ENCODE results near the gene MTFMT. TPM values are rescaled to one million over a fixed set of nuclear protein-coding genes. Genes with fewer than 3 reads are reported as not detected.

MTFMT gene
- total and polyA plus RNA-seq, 4 donors, result 6.8 to 14.7 (median 8.4) TPM

DNA sequence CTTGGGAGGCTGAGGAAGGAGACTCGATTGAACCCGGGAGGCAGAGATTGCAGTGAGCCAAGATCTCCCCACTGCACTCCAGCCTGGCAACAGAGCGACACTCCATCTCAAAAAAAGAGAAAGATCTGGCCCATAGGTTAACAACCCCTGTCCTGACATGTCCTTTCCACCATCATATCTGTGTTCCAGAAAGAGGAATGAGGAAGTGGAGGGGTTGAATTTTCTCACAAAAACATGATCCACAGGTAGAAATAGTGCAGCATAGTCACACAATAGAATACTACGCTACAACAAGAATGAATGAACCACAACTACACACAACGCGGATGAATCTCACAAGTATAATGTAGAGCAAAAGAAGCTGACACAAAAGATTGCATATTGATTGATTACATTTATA is 11.0 kb upstream of the MTFMT start:
- H3K4me1 ChIP-seq (ENCODE audit: control insufficient read depth in 4 of 4, insufficient read depth in 4 of 4, low read length in 3 of 4), result peaks cover 3 to 17% (median 14%) of the 10 kb centered on the region in 4 donors
- no peak for DNase-seq (ENCODE audit: low spot score)
- WGBS, result 90% methylated on average over 6 of the region's 6 CpGs

DNA sequence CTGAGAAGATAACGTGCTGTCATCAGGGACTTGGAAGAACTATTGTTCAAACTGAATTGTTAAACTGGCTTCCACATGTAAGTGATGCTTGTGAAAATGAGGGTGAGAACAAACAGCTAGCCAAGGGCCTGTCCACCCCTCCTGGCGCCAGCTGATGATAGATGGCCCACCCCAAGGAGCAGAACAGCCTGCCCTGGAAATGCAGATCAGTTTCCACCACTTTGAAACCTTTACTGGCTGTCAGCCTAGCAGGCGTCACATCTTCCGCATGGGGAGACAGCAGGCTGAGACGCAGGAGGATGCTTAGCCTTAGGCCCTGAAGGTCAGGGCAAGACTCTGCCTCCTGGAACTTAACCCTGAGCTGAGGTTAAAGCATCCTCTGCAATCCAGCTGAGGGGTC is 9.4 kb upstream of the MTFMT start:
- H3K9me3 ChIP-seq (ENCODE audit: control insufficient read depth in 4 of 4, low read length in 3 of 4), result no peaks in the 10 kb centered on the region
- no peaks in the 10 kb centered on the region for H3K27me3 ChIP-seq (ENCODE audit: control insufficient read depth in 4 of 4, insufficient read depth in 4 of 4, low read length in 3 of 4)
- no peak for TF ChIP-seq HNF4G (IDR thresholded peaks at IDR 0.05)
- TF ChIP-seq, protein P1, sequence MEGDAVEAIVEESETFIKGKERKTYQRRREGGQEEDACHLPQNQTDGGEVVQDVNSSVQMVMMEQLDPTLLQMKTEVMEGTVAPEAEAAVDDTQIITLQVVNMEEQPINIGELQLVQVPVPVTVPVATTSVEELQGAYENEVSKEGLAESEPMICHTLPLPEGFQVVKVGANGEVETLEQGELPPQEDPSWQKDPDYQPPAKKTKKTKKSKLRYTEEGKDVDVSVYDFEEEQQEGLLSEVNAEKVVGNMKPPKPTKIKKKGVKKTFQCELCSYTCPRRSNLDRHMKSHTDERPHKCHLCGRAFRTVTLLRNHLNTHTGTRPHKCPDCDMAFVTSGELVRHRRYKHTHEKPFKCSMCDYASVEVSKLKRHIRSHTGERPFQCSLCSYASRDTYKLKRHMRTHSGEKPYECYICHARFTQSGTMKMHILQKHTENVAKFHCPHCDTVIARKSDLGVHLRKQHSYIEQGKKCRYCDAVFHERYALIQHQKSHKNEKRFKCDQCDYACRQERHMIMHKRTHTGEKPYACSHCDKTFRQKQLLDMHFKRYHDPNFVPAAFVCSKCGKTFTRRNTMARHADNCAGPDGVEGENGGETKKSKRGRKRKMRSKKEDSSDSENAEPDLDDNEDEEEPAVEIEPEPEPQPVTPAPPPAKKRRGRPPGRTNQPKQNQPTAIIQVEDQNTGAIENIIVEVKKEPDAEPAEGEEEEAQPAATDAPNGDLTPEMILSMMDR (IDR thresholded peaks at IDR 0.05; ENCODE audit: low read depth, low read length, missing input control), result no peak
- TF ChIP-seq RXRA (IDR thresholded peaks at IDR 0.05), result no peak
- TF ChIP-seq FOXA2 (IDR thresholded peaks at IDR 0.05), result no peak
- TF ChIP-seq HNF4A (conservative IDR thresholded peaks at IDR 0.05), result no peak
- no peak for TF ChIP-seq NR2F2 (IDR thresholded peaks at IDR 0.05)
- no peak for TF ChIP-seq JUND (IDR thresholded peaks at IDR 0.05)
- TF ChIP-seq, protein P2, sequence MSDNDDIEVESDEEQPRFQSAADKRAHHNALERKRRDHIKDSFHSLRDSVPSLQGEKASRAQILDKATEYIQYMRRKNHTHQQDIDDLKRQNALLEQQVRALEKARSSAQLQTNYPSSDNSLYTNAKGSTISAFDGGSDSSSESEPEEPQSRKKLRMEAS (IDR thresholded peaks at IDR 0.05), result no peak
- H3K4me1 ChIP-seq (ENCODE audit: control insufficient read depth in 4 of 4, insufficient read depth in 4 of 4, low read length in 3 of 4), result peaks cover 0 to 5% (median 2%) of the 10 kb centered on the region in 4 donors
- H3K4me3 ChIP-seq (ENCODE audit: low read depth in 1 of 3, low read length in 3 of 3), result no peak overlapping the region
- no peak overlapping the region for H3K9ac ChIP-seq (ENCODE audit: low read depth in 1 of 2, low read length in 2 of 2)
- DNase-seq (ENCODE audit: low spot score), result no peak
- no peak overlapping the region for H3K27ac ChIP-seq (ENCODE audit: low read depth in 1 of 2, low read length in 2 of 2)
- H3K36me3 ChIP-seq (ENCODE audit: control insufficient read depth in 4 of 4, insufficient read depth in 3 of 4, low read depth in 1 of 4, low read length in 3 of 4), result no peaks in the 10 kb centered on the region
- WGBS, result 82% methylated on average over 5 of the region's 5 CpGs

More for the DNA sequence above, 11.0 kb upstream of the MTFMT start:
- H3K27ac ChIP-seq (ENCODE audit: low read depth in 1 of 2, low read length in 2 of 2), result no peak overlapping the region
- no peak overlapping the region for H3K9ac ChIP-seq (ENCODE audit: low read depth in 1 of 2, low read length in 2 of 2)
- no peaks in the 10 kb centered on the region for H3K27me3 ChIP-seq (ENCODE audit: control insufficient read depth in 4 of 4, insufficient read depth in 4 of 4, low read length in 3 of 4)
- no peaks in the 10 kb centered on the region for H3K36me3 ChIP-seq (ENCODE audit: control insufficient read depth in 4 of 4, insufficient read depth in 3 of 4, low read depth in 1 of 4, low read length in 3 of 4)
- H3K4me3 ChIP-seq (ENCODE audit: low read depth in 1 of 3, low read length in 3 of 3), result no peak overlapping the region
- H3K9me3 ChIP-seq (ENCODE audit: control insufficient read depth in 4 of 4, low read length in 3 of 4), result no peaks in the 10 kb centered on the region
- no peak for TF ChIP-seq EGR1 (IDR thresholded peaks at IDR 0.05; ENCODE audit: low read depth in 2 of 2)
- TF ChIP-seq FOXA1 (IDR thresholded peaks at IDR 0.05), result no peak
- no peak for TF ChIP-seq NR2F2 (IDR thresholded peaks at IDR 0.05)
- TF ChIP-seq SP1 (IDR thresholded peaks at IDR 0.05), result no peak
- TF ChIP-seq JUND (IDR thresholded peaks at IDR 0.05), result no peak
- TF ChIP-seq, protein P1 (IDR thresholded peaks at IDR 0.05; ENCODE audit: low read depth, low read length, missing input control), result no peak
- no peak for TF ChIP-seq HNF4A (conservative IDR thresholded peaks at IDR 0.05)
- TF ChIP-seq HNF4G (IDR thresholded peaks at IDR 0.05), result no peak
- TF ChIP-seq, protein P3, sequence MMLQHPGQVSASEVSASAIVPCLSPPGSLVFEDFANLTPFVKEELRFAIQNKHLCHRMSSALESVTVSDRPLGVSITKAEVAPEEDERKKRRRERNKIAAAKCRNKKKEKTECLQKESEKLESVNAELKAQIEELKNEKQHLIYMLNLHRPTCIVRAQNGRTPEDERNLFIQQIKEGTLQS (IDR thresholded peaks at IDR 0.05), result no peak
- TF ChIP-seq RAD21 (IDR thresholded peaks at IDR 0.05), result no peak
- no peak for TF ChIP-seq YY1 (IDR thresholded peaks at IDR 0.05)
- TF ChIP-seq, protein P4, sequence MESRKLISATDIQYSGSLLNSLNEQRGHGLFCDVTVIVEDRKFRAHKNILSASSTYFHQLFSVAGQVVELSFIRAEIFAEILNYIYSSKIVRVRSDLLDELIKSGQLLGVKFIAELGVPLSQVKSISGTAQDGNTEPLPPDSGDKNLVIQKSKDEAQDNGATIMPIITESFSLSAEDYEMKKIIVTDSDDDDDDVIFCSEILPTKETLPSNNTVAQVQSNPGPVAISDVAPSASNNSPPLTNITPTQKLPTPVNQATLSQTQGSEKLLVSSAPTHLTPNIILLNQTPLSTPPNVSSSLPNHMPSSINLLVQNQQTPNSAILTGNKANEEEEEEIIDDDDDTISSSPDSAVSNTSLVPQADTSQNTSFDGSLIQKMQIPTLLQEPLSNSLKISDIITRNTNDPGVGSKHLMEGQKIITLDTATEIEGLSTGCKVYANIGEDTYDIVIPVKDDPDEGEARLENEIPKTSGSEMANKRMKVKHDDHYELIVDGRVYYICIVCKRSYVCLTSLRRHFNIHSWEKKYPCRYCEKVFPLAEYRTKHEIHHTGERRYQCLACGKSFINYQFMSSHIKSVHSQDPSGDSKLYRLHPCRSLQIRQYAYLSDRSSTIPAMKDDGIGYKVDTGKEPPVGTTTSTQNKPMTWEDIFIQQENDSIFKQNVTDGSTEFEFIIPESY (IDR thresholded peaks at IDR 0.05), result no peak
- no peak for TF ChIP-seq RXRA (IDR thresholded peaks at IDR 0.05)
- TF ChIP-seq GABPA (IDR thresholded peaks at IDR 0.05 in 1 of 2, conservative IDR thresholded peaks at IDR 0.05 in 1 of 2), result no peak
- TF ChIP-seq TAF1 (conservative IDR thresholded peaks at IDR 0.05), result no peak
- TF ChIP-seq, protein P5, sequence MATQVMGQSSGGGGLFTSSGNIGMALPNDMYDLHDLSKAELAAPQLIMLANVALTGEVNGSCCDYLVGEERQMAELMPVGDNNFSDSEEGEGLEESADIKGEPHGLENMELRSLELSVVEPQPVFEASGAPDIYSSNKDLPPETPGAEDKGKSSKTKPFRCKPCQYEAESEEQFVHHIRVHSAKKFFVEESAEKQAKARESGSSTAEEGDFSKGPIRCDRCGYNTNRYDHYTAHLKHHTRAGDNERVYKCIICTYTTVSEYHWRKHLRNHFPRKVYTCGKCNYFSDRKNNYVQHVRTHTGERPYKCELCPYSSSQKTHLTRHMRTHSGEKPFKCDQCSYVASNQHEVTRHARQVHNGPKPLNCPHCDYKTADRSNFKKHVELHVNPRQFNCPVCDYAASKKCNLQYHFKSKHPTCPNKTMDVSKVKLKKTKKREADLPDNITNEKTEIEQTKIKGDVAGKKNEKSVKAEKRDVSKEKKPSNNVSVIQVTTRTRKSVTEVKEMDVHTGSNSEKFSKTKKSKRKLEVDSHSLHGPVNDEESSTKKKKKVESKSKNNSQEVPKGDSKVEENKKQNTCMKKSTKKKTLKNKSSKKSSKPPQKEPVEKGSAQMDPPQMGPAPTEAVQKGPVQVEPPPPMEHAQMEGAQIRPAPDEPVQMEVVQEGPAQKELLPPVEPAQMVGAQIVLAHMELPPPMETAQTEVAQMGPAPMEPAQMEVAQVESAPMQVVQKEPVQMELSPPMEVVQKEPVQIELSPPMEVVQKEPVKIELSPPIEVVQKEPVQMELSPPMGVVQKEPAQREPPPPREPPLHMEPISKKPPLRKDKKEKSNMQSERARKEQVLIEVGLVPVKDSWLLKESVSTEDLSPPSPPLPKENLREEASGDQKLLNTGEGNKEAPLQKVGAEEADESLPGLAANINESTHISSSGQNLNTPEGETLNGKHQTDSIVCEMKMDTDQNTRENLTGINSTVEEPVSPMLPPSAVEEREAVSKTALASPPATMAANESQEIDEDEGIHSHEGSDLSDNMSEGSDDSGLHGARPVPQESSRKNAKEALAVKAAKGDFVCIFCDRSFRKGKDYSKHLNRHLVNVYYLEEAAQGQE (IDR thresholded peaks at IDR 0.05), result no peak
- TF ChIP-seq FOXA2 (IDR thresholded peaks at IDR 0.05), result no peak
